ENCODE measurements around the gene OCA2.

DNA sequence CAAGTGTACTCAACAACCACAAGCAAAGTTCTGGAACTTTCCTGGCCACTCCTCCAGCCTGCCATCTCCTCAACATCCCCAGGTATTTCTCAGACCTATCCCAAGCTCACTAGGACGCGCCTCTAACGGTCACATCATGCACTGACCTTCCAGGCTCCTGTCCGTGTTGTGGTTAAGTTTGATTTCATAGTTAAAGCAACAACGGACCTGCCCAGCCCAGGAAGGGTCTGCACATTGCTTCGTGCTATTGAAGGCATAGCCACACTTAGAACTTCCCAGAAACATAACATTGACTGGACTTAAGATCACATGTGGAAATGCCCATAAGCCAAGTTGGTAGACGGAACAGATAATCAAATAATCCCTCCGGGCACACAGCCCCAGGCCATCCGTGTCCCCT is 85.1 kb downstream of the OCA2 start:
- no peak for TF ChIP-seq CTCF (IDR thresholded peaks at IDR 0.05; ENCODE audit: low read depth, low read length)
- TF ChIP-seq EZH2phosphoT487 (IDR thresholded peaks at IDR 0.05; ENCODE audit: low read depth), result no peak
